Measurements from ENCODE around the gene CEPT1.

DNA sequence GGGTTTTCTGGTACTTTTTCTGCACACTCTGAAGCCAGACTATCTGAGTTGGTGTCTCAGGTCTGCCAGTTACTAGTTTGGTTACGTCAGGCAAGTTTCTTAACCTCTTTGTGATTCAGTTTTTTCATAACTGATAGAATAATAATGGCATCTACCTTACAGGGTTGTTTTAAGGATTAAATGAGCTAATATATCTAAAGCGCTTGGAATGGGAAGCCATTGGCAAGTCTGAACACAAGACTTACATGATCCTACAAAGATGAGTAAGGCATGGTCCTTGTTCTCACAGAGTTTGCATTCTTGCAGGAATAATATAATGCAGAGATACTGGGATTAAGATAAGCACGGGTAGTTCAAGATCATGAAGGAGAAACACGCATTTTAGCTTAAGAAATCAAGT is 69.6 kb downstream of the CEPT1 start:
- TF ChIP-seq POLR2AphosphoS5 (IDR thresholded peaks at IDR 0.05) (no peak), POLR2A (IDR thresholded peaks at IDR 0.05) (no peak)
- TF ChIP-seq, protein P1, sequence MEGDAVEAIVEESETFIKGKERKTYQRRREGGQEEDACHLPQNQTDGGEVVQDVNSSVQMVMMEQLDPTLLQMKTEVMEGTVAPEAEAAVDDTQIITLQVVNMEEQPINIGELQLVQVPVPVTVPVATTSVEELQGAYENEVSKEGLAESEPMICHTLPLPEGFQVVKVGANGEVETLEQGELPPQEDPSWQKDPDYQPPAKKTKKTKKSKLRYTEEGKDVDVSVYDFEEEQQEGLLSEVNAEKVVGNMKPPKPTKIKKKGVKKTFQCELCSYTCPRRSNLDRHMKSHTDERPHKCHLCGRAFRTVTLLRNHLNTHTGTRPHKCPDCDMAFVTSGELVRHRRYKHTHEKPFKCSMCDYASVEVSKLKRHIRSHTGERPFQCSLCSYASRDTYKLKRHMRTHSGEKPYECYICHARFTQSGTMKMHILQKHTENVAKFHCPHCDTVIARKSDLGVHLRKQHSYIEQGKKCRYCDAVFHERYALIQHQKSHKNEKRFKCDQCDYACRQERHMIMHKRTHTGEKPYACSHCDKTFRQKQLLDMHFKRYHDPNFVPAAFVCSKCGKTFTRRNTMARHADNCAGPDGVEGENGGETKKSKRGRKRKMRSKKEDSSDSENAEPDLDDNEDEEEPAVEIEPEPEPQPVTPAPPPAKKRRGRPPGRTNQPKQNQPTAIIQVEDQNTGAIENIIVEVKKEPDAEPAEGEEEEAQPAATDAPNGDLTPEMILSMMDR (IDR thresholded peaks at IDR 0.05 in 8 of 11, conservative IDR thresholded peaks at IDR 0.05 in 3 of 11), result no peak
